Endothelial cell of umbilical vein (primary cell): ENCODE results near the gene SIN3B. TPM values are rescaled to one million over a fixed set of nuclear protein-coding genes. Genes with fewer than 3 reads are reported as not detected.

ENCODE experiments used
- BruUV-seq: library from RNA; stranded (reverse); fragments of 400-500 nt; replicated peaks from 2 replicates; lab custom pipeline; 2021; lab: Mats Ljungman, UMichigan
- CTCF ChIA-PET: fragments of 300-600, 350-600 bp; sonication (Branson Sonifier 250); formaldehyde crosslinking; loops from one replicate; lab custom pipeline; 2021; ENCODE audit warnings: antibody characterized with exemption, inconsistent platforms; lab: Charles Lee
- POLR2A ChIA-PET: fragments of 300-600, 350-600 bp; sonication (Branson Sonifier 250); formaldehyde crosslinking; loops from one replicate; lab custom pipeline; 2021; ENCODE audit warnings: antibody characterized with exemption, inconsistent platforms; lab: Charles Lee
- DNase-seq: peaks from one replicate; pipeline ENCODE4 v3.0.0-alpha.2; 2011; ENCODE audit warnings: low read depth, low spot score
- FAIRE-seq: peaks from 2 replicates; lab custom pipeline; 2011; peaks lifted over from hg19 to GRCh38; lab: Jason Lieb, UNC
- H2AFZ ChIP-seq: 2 replicates; pipeline ENCODE4 v1.6.0; 2012; ENCODE audit warnings: low read depth, low read length, control low read depth, inconsistent platforms
- H3K27ac ChIP-seq: 2 replicates; pipeline ENCODE4 v1.5.1; 2011; ENCODE audit warnings: low read depth, mild to moderate bottlenecking, control low read depth, low read length, moderate library complexity; ENCODE audit not compliant: insufficient read depth
- H3K27me3 ChIP-seq, 2 experiments: 2 replicates each; pipeline versions ENCODE4 v1.6.0 to v1.6.1; 2011; ENCODE audit warnings: low read length in 2 of 2, mixed read lengths in 1 of 2; ENCODE audit not compliant: control insufficient read depth in 2 of 2, insufficient read depth in 2 of 2
- H3K36me3 ChIP-seq, 2 experiments: 2 replicates in 1 of 2; 3 replicates in 1 of 2; pipeline ENCODE4 v1.5.1; 2011; ENCODE audit warnings: low read length in 2 of 2, mild to moderate bottlenecking in 1 of 2, moderate library complexity in 1 of 2; ENCODE audit not compliant: control insufficient read depth in 2 of 2, insufficient read depth in 2 of 2; ENCODE audit errors: extremely low read depth in 1 of 2
- H3K4me1 ChIP-seq: 3 replicates; pipeline ENCODE4 v1.5.1; 2011; ENCODE audit warnings: mild to moderate bottlenecking, low read length; ENCODE audit not compliant: control insufficient read depth, insufficient read depth; ENCODE audit errors: extremely low read depth
- H3K4me2 ChIP-seq: 2 replicates; pipeline ENCODE4 v1.6.1; 2011; ENCODE audit warnings: low read length, control low read depth, mixed read lengths; ENCODE audit not compliant: insufficient read depth
- H3K4me3 ChIP-seq, 3 experiments: fragments of 200-600 bp in 1 of 3; sonication (generic), shearing (Covaris generic) in 1 of 3; replicated peaks in 1 of 3; 2 replicates each; pipeline ENCODE4 v1.5.1; 2011 to 2016; ENCODE audit warnings: control low read depth in 3 of 3, low read length in 3 of 3, mild to moderate bottlenecking in 2 of 3, inconsistent platforms in 1 of 3, low read depth in 1 of 3, moderate library complexity in 1 of 3; ENCODE audit not compliant: insufficient read depth in 1 of 3
- H3K79me2 ChIP-seq: 2 replicates; pipeline ENCODE4 v1.6.0; 2012; ENCODE audit warnings: low read length, inconsistent platforms; ENCODE audit not compliant: control insufficient read depth, insufficient read depth
- H3K9ac ChIP-seq: replicated peaks from 2 replicates; pipeline ENCODE3; 2011; ENCODE audit warnings: low read length, control low read depth; ENCODE audit not compliant: insufficient read depth; ENCODE audit errors: extremely low read depth
- H3K9me1 ChIP-seq: replicated peaks from 3 replicates; pipeline ENCODE4 v1.6.0; 2011; ENCODE audit warnings: mild to moderate bottlenecking, low read length; ENCODE audit not compliant: control insufficient read depth, insufficient read depth; ENCODE audit errors: extremely low read depth
- H3K9me3 ChIP-seq: replicated peaks from 2 replicates; pipeline ENCODE4 v1.5.1; 2012; ENCODE audit warnings: low read length, inconsistent platforms; ENCODE audit not compliant: control insufficient read depth, insufficient read depth
- H4K20me1 ChIP-seq: replicated peaks from 2 replicates; pipeline ENCODE3; 2011; ENCODE audit warnings: mild to moderate bottlenecking, low read length; ENCODE audit not compliant: control insufficient read depth, insufficient read depth; ENCODE audit errors: extremely low read depth
- EZH2 ChIP-seq: IDR thresholded peaks from 2 replicates; pipeline ENCODE4 v1.6.1; 2012; ENCODE audit warnings: borderline replicate concordance, low read depth, mild to moderate bottlenecking, moderate library complexity, low read length, inconsistent platforms; ENCODE audit not compliant: severe bottlenecking
- FOS ChIP-seq: IDR thresholded peaks from 2 replicates; pipeline ENCODE4 v1.6.1; 2011; ENCODE audit warnings: mild to moderate bottlenecking, low read length, moderate library complexity, borderline replicate concordance; ENCODE audit not compliant: insufficient read depth
- GATA2 ChIP-seq: IDR thresholded peaks from 2 replicates; pipeline ENCODE4 v1.7.0; 2011; ENCODE audit warnings: low read depth, mild to moderate bottlenecking, moderate library complexity, mixed read lengths, low read length; ENCODE audit not compliant: insufficient read length, insufficient read depth
- JUN ChIP-seq: IDR thresholded peaks from 2 replicates; pipeline ENCODE4 v1.6.1; 2011; ENCODE audit warnings: borderline replicate concordance, low read depth; ENCODE audit not compliant: insufficient read length, insufficient read depth
- MYC ChIP-seq: IDR thresholded peaks from one replicate; pipeline ENCODE4 v1.6.1; 2011; ENCODE audit warnings: mild to moderate bottlenecking, low read depth, low read length
- POLR2A ChIP-seq: IDR thresholded peaks from 2 replicates; pipeline ENCODE4 v1.6.1; 2012; ENCODE audit warnings: low read depth, mild to moderate bottlenecking, control low read depth, low read length
- POLR2AphosphoS5 ChIP-seq: IDR thresholded peaks from 2 replicates; pipeline ENCODE4 v1.6.1; 2012; ENCODE audit warnings: low read depth, mild to moderate bottlenecking, control low read depth, low read length, moderate library complexity; ENCODE audit not compliant: insufficient read depth
- dilution Hi-C: fragments of 300-500 bp; cut with MboI; formaldehyde crosslinking; loops from one replicate; pipeline ENCODE4 v1.15.0; 2019; ENCODE audit warnings: low sequenced_read_pairs; ENCODE audit not compliant: extremely low pct_ligation_motif_present
- intact Hi-C: fragments of 100-400 bp; cut with micrococcal nuclease; formaldehyde crosslinking; loops from one replicate; pipeline ENCODE4 v1.10.0; 2022
- polyA plus RNA-seq, 4 experiments: library from polyadenylated mRNA; depleted of rRNA in 3 of 4; stranded (reverse) in 3 of 4; unstranded in 1 of 4; fragments of >200 nt; gene quantifications; 2 replicates each; pipeline versions ENCODE4 v1.2.1 to v1.2.3, GENCODE V29; 2011 to 2012; ENCODE audit warnings: missing spikeins in 1 of 4
- total RNA-seq: library from RNA; stranded (reverse); gene quantifications from 2 replicates; pipeline ENCODE4 v1.2.3, GENCODE V29; 2021
- TF ChIP-seq, protein P1 (sequence below), 2 donors: IDR thresholded peaks; 1 replicate in 1 of 2; 2 replicates in 1 of 2; pipeline ENCODE4 v1.5.1; 2011; ENCODE audit warnings: low read length in 2 of 2, mild to moderate bottlenecking in 2 of 2, moderate library complexity in 2 of 2, control low read depth in 1 of 2, inconsistent platforms in 1 of 2, low read depth in 1 of 2; ENCODE audit not compliant: insufficient read depth in 1 of 2; ENCODE audit errors: extremely low read depth in 1 of 2
- TF ChIP-seq, protein P2 (sequence below): IDR thresholded peaks from 2 replicates; pipeline ENCODE4 v1.6.1; 2011; ENCODE audit not compliant: insufficient read depth, insufficient read length

SIN3B gene
- total and polyA plus RNA-seq, 2 donors (not counting 3 experiments of a cell fraction or from before 2014, with no cell fraction given), result 46.2 to 75.0 TPM

DNA sequence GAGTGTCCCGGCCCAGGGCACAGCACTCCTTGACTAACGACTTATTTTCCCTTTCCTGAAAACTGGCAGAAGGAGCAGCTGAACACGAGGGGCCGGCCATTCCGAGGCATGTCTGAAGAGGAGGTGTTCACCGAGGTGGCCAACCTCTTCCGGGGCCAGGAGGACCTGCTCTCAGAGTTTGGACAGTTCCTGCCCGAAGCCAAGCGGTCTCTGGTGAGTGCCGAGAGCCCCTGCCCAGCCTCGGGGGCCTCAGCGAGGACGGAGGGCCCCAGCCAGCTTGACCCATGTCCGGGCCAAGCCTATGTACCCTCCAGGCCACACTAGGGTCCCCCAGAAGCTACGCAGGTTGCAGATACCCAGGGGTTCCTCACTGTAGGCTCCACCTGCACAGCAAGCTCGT, 17.7 kb downstream of the SIN3B start:
- Histone ChIP-seq H4K20me1 (no peaks in the 10 kb centered on the region), H3K4me2 (no peak overlapping the region), H3K36me3 (peaks cover 22 to 62% of the 10 kb centered on the region in 2 experiments), H2AFZ (no peak overlapping the region), H3K9ac (no peak overlapping the region), H3K27me3 (no peaks in the 10 kb centered on the region), H3K9me1 (no peaks in the 10 kb centered on the region), H3K4me1 (peaks cover 9% of the 10 kb centered on the region), H3K27ac (no peak overlapping the region), H3K9me3 (no peaks in the 10 kb centered on the region), H3K4me3 (no peak overlapping the region), H3K79me2 (peaks cover 9% of the 10 kb centered on the region)
- FAIRE-seq (no peak), DNase-seq (no peak)
- dilution Hi-C loops (no loop called here), intact Hi-C loops (no loop called here)
- CTCF ChIA-PET, result no interaction called here
- BruUV-seq, result no TSS peak
- POLR2A ChIA-PET, result no interaction called here
- no peak for TF ChIP-seq POLR2AphosphoS5
- TF ChIP-seq, protein P1, sequence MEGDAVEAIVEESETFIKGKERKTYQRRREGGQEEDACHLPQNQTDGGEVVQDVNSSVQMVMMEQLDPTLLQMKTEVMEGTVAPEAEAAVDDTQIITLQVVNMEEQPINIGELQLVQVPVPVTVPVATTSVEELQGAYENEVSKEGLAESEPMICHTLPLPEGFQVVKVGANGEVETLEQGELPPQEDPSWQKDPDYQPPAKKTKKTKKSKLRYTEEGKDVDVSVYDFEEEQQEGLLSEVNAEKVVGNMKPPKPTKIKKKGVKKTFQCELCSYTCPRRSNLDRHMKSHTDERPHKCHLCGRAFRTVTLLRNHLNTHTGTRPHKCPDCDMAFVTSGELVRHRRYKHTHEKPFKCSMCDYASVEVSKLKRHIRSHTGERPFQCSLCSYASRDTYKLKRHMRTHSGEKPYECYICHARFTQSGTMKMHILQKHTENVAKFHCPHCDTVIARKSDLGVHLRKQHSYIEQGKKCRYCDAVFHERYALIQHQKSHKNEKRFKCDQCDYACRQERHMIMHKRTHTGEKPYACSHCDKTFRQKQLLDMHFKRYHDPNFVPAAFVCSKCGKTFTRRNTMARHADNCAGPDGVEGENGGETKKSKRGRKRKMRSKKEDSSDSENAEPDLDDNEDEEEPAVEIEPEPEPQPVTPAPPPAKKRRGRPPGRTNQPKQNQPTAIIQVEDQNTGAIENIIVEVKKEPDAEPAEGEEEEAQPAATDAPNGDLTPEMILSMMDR (IDR thresholded peaks at IDR 0.05; ENCODE audit: extremely low read depth in 1 of 2, insufficient read depth in 1 of 2, low read depth in 1 of 2, low read length in 2 of 2), result no peak
- no peak for TF ChIP-seq GATA2
- TF ChIP-seq FOS, result no peak
- TF ChIP-seq MYC, result no peak
- no peak for TF ChIP-seq EZH2
- no peak for TF ChIP-seq JUN
- TF ChIP-seq, protein P2, sequence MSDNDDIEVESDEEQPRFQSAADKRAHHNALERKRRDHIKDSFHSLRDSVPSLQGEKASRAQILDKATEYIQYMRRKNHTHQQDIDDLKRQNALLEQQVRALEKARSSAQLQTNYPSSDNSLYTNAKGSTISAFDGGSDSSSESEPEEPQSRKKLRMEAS, result no peak
- no peak for TF ChIP-seq POLR2A
